Measurements from ENCODE around the gene WDR81.
"Not testable (repeated sequence)": the region's sequence is repeated elsewhere in the genome, so short reads cannot be mapped to it uniquely, and the experiment has no call there.

WDR81 gene

DNA sequence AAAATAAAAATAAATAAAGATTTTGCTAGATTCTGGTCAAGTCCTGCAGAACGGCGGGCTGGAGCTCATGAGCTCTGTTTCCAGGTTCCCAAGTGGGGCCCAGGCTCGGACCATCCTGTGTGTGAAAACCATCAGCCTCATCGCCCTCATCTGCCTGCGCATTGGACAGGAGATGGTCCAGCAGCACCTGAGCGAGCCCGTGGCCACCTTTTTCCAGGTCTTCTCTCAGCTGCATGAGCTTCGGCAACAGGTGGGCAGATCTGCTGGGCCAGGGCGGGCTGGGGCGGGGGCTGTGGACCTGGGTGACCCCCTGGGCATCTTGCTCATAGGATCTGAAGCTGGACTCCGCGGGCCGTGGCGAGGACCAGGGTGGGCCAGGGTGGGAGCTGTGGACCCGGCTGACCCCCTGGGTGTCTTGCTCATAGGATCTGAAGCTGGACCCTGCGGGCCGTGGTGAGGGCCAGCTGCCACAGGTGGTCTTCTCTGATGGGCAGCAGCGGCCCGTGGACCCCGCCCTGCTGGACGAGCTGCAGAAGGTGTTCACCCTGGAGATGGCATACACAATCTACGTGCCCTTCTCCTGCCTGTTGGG lies 7.8 kb downstream of the WDR81 start:
- no peak for DNase-seq

DNA sequence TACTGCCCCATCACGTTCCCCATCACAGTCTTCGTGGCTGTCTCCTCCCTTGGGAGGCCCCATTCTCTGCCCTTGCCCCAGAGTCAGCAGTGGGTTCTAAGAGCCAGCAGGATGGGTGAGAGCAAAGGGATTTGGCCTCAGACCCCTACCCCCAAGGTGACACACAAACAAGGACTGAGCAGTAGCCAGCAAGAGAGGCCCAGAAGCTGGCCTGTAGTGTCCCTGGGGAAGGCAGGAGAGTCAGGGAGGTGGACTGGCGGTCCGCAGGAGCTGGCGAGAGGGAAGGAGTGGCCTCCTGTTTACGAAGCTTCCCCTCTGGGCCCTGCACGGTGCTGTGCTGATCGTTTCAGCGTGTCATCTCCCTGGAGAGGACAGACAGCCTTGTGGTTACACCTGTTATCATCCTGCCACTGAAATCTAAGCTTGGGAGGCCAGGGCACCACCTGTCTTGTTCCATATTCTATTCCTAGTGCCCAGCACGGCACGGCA lies 8.4 kb downstream of the WDR81 start:
- no peak for DNase-seq

DNA sequence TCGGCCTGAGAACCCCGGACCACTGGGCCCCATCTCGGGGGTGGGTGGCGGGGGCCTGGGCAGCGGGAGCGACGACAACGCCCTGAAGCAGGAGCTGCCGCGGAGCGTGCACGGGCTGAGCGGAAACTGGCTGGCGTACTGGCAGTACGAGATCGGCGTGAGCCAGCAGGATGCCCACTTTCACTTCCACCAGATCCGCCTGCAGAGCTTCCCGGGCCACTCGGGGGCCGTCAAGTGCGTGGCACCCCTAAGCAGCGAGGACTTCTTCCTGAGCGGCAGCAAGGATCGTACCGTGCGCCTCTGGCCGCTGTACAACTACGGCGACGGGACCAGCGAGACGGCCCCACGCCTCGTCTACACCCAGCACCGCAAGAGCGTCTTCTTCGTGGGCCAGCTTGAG lies 9.3 kb downstream of the WDR81 start:
- no peak for DNase-seq

DNA sequence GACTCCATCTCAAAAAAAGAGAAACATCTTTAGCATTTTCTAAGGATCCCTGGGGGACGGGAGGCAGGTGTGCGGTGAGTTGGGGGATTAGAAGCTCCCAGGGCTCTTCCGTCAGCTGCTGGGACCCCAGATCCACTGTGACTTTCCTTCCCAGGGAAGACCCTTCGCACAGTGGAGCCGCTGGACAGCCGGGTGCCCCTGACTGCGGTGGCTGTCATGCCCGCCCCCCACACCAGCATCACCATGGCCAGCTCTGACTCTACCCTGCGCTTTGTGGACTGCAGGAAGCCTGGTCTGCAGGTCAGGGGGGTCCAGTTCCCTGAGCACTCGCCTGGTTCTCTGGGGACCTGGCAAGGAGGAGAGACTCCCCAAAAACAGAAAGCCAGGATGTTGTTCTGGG lies 10.9 kb downstream of the WDR81 start:
- DNase-seq: no peak

DNA sequence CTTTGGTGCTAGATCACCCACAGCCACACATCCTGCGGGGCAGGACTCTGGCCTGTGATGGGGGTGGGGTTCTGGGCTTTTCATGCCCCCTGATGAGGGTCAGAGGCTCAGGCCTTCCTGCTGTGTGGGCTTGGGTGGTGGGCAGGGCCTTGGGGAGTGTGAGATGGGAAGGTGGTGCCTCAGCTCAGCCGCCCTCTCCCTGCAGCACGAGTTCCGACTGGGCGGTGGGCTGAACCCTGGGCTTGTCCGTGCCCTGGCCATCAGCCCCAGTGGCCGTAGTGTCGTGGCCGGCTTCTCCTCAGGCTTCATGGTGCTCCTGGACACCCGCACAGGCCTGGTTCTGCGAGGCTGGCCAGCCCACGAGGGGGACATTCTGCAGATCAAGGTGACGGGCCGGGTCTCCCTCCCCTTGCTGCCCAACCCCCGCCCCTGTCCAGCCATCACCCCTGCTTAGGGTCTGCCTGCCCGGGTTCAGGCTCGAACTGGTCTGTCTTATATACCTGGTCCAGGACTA lies 11.4 kb downstream of the WDR81 start:
- DNase-seq: no peak

DNA sequence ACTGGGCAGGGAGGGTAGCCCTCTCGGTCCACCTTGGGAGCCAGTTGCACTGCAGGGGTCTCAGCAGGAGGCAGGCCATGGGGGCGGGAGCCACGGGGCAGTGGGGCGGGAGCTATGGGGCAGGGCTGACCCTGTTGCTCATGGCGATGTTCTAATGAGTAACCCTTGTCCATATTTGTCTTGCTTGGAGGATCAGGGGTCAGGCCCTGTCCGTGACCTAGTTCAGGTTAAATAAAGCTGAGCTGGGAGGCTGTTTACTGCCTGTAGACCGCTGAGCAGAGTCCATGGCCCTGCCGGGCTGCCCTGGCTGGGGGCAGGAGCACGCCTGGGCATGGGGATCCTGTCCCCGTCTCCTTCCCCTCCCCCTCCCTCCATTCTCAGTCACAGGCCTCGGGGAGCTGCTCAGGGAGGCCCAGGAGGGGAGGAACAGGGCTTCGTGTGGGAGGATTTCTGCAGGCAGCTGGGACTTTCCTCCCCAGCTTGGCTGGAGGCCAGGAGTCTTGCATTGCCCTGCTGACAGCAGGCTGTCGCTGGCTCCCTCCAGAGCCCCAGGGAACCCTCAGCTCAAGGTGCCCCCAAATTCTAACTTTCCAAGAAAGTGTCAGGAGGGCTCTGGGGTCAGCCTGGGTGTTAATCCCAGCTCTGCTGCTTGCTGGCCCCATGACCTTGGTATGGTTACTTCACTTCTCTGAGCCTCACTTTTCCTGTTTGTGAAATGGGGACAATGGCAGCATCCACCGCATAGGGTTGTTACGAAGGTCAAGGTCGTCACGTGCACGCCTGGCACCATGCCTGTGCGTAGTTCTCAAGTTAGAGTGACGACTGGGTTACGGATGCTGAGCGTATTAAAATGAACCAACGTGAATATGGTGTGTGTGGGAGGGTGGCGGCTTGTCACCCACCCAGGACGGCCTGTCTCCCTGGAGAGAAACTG lies 12.1 kb downstream of the WDR81 start:
- DNase-seq: no peak

DNA sequence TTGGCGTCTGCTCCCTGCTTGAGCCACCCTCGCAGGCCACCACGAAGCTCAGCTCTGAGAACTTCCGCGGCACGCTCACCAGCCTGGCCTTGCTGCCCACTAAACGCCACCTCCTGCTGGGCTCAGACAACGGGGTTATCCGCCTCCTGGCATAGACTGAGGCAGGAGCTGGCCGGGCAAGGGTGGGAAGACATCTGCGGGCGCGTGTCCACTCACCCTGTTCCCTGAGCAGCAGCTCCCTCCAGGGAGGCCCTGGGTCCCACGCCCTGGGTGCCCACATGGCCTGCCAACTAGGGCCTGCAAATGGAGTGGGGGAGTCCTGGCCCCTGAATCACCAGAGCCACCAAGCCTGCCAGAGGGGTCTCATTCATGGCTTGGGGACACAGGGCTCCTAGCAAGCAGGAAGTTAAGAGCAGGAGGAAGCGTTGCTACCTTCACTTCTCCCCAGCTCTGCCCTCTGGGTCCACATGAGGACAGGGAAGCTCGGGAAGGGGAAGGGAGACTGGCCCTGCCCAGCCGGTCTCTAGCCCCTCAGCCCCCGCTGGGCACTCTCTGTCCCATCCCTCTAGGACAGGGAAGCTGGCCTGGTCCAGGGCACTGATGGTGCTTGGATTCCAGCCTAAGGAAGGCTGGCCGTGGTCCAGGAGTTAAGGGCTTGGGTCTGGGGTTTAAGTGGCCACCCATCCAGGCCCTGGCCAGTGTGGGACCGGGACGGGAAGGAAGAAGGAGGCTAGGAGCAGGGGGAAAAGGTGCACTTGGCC lies 13.2 kb downstream of the WDR81 start:
- DNase-seq: no peak

DNA sequence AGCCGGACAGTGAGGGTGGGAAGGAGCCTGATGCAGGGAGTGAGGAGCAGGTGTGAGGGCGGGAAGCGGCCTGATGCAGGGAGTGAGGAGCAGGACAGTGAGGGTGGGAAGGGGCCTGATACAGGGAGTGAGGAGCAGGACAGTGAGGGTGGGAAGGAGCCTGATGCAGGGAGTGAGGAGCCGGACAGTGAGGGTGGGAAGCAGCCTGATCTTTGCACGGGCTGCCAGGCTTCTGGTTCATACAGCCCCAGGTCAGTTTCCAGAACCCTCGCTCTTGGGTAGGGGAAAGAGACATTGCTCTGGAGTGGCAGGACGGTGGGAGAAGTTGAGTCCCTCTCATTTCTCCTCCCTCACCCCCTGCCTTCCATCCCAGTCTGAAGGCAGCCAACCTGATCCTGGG lies 17.4 kb downstream of the WDR81 start:
- not testable (repeated sequence) for DNase-seq

DNA sequence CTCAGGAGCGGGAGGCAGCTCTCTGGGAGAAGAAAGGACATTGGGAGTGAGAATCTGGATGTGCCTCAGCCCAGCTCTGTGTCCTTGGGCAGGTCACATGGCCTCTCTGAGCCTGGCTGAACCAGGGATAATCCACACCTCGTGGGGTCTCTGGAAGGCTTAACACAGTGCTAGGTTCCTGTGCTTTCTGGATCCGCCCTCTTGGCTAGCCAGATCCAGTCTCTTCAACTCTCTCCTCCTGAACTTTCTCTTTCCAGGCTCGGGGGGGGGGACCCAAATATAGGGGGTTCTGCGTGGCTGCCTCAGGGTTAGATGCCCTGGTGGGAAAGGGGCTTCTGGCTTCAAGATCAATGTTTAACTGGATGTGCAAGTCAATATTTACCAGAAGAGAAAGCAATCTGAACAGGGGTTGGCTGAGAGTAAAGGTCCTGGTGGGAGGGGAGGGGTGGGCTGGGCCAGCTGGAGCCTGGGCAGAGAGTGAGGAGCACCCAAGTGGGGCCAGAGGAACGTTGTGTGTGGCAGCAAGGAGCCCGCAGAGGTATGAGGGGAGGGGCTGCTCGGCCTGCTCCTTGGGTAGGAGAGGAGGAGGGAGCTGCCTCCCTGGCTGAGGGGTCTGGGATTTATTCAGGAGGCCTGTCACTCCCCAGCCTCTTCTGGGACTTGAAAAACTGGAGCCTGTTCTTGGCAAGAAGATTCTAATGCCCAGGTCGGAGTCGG lies 18.0 kb downstream of the WDR81 start, which contains the start of gene SERPINF2:
TSS of gene SERPINF2 (plus strand) at position 501 of the 717 bp plus-strand sequence. CDS start 2,125 bp downstream, outside the sequence.
- no peak for DNase-seq

DNA sequence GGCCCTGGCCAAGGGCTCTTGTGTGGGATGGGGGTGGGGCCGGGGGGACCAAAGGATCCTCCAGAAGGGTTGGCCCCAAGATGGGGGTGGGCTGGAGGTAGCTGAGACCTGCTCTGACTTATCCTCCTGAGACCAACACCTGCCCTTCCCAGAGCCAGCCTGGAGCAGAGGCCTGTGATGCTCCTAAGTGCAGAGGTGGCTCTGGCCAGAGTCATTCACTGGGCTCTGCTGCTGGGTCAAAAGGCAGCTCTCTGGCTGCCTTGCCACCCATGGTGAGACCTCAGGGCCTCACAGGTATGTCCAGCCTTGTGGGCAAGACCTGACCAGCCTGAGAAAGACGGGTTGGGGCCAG lies 18.6 kb downstream of the WDR81 start:
- no peak for DNase-seq

DNA sequence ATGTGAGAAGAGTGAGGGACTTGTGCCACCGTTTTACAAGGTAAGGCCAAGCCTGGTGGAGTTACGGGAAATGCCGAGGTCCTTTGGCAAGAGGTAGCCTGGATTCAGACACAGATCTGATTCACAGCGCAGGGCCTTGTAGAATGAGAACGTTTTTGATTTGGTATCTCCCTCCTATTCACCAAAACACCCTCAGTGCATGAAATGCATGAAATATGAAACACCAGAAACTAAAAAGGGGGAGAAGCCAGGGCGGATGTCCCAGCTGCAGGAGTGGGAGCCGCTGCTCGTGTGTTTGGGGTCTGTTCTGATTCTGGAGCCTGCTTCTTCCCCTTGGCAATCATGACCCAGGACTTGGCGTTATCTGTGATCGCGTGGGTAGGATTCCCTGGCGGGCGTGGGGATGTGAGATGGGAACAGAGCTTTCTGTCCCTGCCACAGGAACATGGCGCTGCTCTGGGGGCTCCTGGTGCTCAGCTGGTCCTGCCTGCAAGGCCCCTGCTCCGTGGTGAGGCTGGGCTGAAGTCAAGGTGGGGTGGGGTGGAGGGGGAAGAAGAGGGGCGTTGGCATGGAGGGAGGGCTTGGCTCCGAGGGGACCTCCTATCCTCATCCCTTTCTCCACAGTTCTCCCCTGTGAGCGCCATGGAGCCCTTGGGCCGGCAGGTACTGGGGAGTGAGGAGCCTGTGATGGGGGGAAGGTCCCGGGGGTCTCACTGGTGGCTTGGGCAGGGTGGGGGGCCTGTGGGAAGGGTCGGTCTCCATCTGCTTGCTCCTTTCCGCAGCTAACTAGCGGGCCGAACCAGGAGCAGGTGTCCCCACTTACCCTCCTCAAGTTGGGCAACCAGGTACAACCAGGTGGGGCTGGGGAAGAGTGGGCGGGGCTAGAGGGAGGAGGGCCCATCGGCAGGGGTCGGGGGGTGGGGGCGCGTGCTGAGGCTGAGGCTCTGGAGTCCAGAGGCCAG lies 20.3 kb downstream of the WDR81 start:
- no peak for DNase-seq

DNA sequence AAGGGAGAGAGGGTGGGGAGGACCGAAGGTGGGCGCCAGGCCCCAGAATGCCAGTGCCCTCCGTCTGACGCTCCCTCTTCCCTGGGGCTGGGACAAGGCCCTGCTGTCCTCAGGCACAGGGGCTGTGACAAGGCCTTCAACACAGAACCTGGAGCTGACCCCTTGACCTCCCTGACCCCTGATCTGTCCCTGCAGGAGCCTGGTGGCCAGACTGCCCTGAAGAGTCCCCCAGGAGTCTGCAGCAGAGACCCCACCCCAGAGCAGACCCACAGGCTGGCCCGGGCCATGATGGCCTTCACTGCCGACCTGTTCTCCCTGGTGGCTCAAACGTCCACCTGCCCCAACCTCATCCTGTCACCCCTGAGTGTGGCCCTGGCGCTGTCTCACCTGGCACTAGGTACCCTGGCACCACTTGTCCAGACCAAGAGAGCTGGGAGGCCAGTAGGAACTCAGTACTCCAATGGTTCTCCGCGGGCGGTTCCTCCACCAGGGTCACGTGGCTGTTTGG lies 21.1 kb downstream of the WDR81 start:
- no peak for DNase-seq

DNA sequence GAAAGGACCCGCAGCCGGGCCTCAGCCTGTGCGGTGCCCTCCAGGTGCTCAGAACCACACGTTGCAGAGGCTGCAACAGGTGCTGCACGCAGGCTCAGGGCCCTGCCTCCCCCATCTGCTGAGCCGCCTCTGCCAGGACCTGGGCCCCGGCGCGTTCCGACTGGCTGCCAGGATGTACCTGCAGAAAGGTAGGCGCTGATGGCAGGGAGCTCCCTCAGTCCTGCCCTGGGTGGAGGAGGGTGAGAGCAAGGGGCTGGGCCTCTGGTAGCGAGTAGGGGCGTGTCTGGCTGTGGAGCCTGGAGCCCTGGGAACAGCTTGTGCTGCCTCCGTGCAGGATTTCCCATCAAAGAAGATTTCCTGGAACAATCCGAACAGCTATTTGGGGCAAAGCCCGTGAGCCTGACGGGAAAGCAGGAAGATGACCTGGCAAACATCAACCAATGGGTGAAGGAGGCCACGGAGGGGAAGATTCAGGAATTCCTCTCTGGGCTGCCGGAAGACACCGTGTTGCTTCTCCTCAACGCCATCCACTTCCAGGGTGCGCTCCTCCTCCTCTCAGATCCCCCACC lies 22.6 kb downstream of the WDR81 start:
- DNase-seq: no peak

DNA sequence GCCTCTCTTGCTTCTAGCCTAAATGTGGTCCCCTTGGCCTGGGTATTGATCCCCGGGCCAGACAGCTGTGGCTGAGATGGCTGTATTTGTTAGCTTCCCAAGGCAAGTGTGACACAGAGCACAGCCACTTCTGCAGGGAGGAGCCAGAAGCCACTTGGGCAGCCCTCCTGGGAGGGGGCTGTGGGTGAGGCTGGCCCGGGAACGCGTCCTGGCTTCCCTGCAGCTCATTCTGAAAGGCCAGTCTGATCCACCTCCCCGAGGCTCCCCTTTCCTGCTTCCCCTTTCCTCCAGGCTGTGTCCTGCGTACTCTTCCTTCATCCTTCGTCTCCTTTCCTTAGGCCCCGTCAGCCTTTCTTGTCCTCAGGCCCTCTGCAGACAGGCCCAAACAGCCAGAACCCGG lies 26.1 kb downstream of the WDR81 start:
- DNase-seq: no peak

DNA sequence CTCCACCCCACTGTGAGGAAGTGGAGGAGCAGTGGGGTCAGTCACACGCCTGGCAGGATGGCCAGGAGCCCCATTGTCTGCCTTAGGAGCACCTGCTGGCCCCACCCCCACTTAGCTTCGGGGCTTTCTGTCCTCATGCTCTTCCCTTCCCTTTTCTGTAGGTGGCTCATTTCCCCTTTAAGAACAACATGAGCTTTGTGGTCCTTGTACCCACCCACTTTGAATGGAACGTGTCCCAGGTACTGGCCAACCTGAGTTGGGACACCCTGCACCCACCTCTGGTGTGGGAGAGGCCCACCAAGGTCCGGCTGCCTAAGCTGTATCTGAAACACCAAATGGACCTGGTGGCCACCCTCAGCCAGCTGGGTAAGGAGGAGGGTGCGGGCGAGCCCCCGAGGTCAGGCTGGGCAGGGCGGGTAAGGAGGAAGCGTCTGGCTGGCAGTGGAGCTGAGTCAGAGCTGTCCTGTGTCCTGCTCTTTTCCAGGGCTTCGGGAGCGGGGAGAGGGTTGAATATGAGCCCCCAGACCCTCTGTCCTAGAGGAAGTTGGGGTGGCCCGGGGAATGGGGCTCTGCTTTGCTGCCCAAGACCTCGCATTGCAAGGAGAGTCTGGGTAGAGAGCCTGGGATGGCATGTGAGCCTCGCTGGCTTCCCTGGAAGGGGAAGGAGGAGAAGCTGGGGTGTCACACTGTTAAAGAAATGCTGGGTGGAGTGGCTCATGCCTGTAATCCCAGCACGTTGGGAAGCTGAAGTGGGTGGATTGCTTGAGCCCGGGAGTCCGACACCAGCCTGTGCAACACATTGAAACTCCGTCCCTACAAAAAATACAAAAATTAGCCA lies 28.1 kb downstream of the WDR81 start:
- no peak for DNase-seq

DNA sequence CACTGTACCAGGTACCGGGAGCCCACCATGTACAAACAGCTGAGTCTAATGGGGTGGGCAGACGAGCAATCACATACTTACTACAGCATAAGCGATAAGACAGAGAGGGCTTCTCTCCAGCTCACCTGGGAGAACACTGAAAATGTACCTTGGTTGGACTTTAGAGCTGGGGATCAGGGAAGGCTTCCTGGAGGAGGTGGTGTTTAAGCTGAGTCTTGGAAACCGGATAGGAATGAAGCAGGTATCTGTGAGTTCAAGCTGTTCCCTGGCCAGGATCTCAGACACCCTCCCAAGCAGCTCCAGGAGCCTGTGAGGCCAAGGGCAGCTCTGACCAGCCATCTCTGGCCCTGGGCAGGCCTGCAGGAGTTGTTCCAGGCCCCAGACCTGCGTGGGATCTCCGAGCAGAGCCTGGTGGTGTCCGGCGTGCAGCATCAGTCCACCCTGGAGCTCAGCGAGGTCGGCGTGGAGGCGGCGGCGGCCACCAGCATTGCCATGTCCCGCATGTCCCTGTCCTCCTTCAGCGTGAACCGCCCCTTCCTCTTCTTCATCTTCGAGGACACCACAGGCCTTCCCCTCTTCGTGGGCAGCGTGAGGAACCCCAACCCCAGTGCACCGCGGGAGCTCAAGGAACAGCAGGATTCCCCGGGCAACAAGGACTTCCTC lies 29.4 kb downstream of the WDR81 start:
- no peak for DNase-seq

DNA sequence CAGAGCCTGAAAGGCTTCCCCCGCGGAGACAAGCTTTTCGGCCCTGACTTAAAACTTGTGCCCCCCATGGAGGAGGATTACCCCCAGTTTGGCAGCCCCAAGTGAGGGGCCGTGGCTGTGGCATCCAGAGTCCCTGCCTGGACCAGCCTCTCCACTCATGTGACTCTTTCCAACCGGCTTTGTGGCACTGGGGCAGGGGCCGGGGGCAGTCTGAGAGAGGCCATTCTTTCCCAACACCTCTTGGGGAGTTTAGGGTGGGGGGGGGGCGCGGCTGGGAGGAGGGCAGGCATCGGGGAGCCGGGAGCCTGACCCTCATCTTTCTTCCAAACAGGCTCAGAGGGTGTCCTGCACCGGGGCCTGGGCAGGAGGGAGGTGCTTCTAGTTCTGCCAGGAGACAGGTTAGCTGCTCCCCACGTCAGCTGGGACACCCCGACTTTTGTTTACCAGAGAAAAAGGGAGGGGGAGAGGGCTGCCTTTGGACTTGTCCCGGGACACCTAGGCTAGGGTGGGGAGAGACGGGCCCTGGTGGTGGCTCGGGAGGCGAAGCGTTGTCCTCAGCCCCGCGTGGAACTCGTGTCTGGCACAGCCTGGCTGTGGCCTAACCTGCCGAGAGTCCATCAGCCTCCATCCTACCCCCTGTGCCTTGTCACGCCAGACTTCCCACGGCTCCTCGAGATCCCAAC lies 30.1 kb downstream of the WDR81 start:
- DNase-seq: no peak

DNA sequence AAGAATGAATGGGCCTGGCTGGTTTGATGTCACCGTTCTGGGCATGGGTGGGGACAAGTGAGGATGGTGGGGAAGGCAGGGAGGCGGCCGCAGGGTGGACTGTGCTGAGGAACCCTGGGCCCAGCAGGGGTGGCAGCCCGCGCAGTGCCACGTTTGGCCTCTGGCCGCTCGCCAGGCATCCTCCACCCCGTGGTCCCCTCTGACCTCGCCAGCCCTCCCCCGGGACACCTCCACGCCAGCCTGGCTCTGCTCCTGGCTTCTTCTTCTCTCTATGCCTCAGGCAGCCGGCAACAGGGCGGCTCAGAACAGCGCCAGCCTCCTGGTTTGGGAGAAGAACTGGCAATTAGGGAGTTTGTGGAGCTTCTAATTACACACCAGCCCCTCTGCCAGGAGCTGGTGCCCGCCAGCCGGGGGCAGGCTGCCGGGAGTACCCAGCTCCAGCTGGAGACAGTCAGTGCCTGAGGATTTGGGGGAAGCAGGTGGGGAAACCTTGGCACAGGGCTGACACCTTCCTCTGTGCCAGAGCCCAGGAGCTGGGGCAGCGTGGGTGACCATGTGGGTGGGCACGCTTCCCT lies 30.8 kb downstream of the WDR81 start:
- no peak for DNase-seq
